IPS-11a (cell line): Measurements from ENCODE around the gene CDO1.

ENCODE experiments used
- H3K4me3 ChIP-seq: one replicate; pipeline ENCODE4 v1.5.1; 2013; ENCODE audit warnings: low read depth, low read length, control low read depth

Gene CDO1

GRCh38 chr5:115816226-115817081, at the start of gene CDO1:
TSS of gene CDO1 (minus strand) at chr5:115816659. CDS start at chr5:115816397, 262 bp downstream.
- H3K4me3 ChIP-seq: peak within 1 kb of the TSS; percentile 84

GRCh38 chr5:115859378-115859777, 42.9 kb upstream of the CDO1 start:
- no peak overlapping the region for H3K4me3 ChIP-seq

- H3K4me3 ChIP-seq: no peak overlapping the region
Measured at GRCh38 chr5:115858396-115858795, 41.9 kb upstream of the CDO1 start.

GRCh38 chr5:115857626-115858349, 41.3 kb upstream of the CDO1 start:
- no peak overlapping the region for H3K4me3 ChIP-seq

- no peak overlapping the region for H3K4me3 ChIP-seq
Measured at GRCh38 chr5:115857057-115857479, 40.6 kb upstream of the CDO1 start.

GRCh38 chr5:115855959-115856358, 39.5 kb upstream of the CDO1 start:
- H3K4me3 ChIP-seq: no peak overlapping the region

GRCh38 chr5:115854139-115854538, 37.7 kb upstream of the CDO1 start:
- no peak overlapping the region for H3K4me3 ChIP-seq

GRCh38 chr5:115850744-115851416, 34.4 kb upstream of the CDO1 start:
- no peak overlapping the region for H3K4me3 ChIP-seq

- H3K4me3 ChIP-seq: no peak overlapping the region
Measured at GRCh38 chr5:115849258-115849798, 32.9 kb upstream of the CDO1 start.

GRCh38 chr5:115847290-115847689, 30.8 kb upstream of the CDO1 start:
- H3K4me3 ChIP-seq: no peak overlapping the region

- H3K4me3 ChIP-seq: no peak overlapping the region
Measured at GRCh38 chr5:115844321-115844817, 27.9 kb upstream of the CDO1 start.

- H3K4me3 ChIP-seq: no peak overlapping the region
Measured at GRCh38 chr5:115843444-115844130, 27.1 kb upstream of the CDO1 start.

GRCh38 chr5:115842952-115843351, 26.5 kb upstream of the CDO1 start:
- H3K4me3 ChIP-seq: peak overlapping the region; percentile 88

GRCh38 chr5:115842089-115842935, 25.9 kb upstream of the CDO1 start:
- peak overlapping the region; percentile 88 for H3K4me3 ChIP-seq

- peak within 1 kb of the TSS; percentile 88 for H3K4me3 ChIP-seq
Measured at GRCh38 chr5:115841382-115842088, 25.1 kb upstream of the CDO1 start, which contains the start of the genes AP3S1 and ATG12. TSS of gene AP3S1 (plus strand) at chr5:115841935. CDS start at chr5:115842038, 103 bp downstream. TSS of gene ATG12 (minus strand) at chr5:115841565. CDS start at chr5:115841552, 13 bp downstream.

- peak overlapping the region; percentile 88 for H3K4me3 ChIP-seq
Measured at GRCh38 chr5:115840873-115841272, 24.4 kb upstream of the CDO1 start.

GRCh38 chr5:115838885-115839518, 22.5 kb upstream of the CDO1 start:
- H3K4me3 ChIP-seq: no peak overlapping the region

GRCh38 chr5:115835481-115835880, 19.0 kb upstream of the CDO1 start:
- no peak overlapping the region for H3K4me3 ChIP-seq
